ENCODE data around the gene ANKRD40CL. TPM values are rescaled to one million over a fixed set of nuclear protein-coding genes. Genes with fewer than 3 reads are reported as not detected.

The ANKRD40CL gene, protein sequence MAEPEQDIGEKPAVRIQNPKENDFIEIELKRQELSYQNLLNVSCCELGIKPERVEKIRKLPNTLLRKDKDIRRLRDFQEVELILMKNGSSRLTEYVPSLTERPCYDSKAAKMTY
- not detected in 2 replicates for total RNA-seq (2021)
- long read RNA-seq: 0 reads

DNA sequence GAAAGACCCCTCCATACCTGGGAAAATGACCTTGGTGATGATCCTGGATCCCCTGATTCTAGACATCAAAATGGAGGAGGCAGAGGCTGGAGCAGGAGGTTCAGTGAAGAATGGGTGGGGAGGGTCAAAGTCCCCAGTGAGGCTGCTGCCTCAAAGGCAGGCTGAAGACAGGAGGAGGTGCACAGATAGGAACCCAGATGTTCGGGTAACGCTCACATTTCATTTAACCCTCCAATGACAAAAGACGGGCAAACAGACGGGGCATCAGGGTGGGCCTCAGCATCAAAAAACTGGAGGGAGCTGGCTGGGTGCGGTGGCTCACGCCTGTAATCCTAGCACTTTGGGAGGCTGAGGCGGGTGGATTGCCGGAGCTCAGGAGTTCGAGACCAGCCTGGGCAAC is at the start of gene ANKRD40CL:
Gene ANKRD40CL, minus strand, starts transcription at position 73 of the 400 bp plus-strand sequence. CDS start 605 bp downstream, outside the sequence.
- H2BK20ac ChIP-seq (ENCODE audit: low read depth, low read length, poor library complexity, severe bottlenecking): no peak within 1 kb of the TSS
- peak; percentile 21 for DNase-seq
- no peak within 1 kb of the TSS for H3K9ac ChIP-seq (ENCODE audit: extremely low read depth, insufficient read length, low read length)
- H2AK5ac ChIP-seq (ENCODE audit: insufficient read length, low read length): no peak within 1 kb of the TSS
- peaks cover 4% of the 10 kb centered on the region; the same call in 1 of the 2 replicates for H3K4me1 ChIP-seq (ENCODE audit: insufficient read depth, low read length)
- no peak within 1 kb of the TSS for H2AFZ ChIP-seq (ENCODE audit: low read length)
- no peak within 1 kb of the TSS for H4K91ac ChIP-seq (ENCODE audit: insufficient read length, low read depth, low read length)
- H3K4ac ChIP-seq (ENCODE audit: low read depth, low read length): no peak within 1 kb of the TSS
- no peak within 1 kb of the TSS for H3K27ac ChIP-seq (ENCODE audit: insufficient read length, low read depth, low read length)
- no peak within 1 kb of the TSS for H3K56ac ChIP-seq (ENCODE audit: insufficient read length, low read depth, low read length)
- Mint-ChIP-seq H3K4me1 (peaks cover 16 to 26% of the 10 kb centered on the region in 2 experiments), H3K4me3 (no peak within 1 kb of the TSS), H3K9me3 (no peaks in the 10 kb centered on the region), H3K36me3 (ENCODE audit: insufficient read depth in 1 of 3, low read depth in 3 of 3) (no peaks in the 10 kb centered on the region), H3K27me3 (ENCODE audit: low read depth) (no peaks in the 10 kb centered on the region), H3K27ac (peak within 1 kb of the TSS in 2 of 3 experiments; percentile 2 to 53; a peak in 2 of 7 replicates)
- no peak within 1 kb of the TSS for H3K14ac ChIP-seq (ENCODE audit: insufficient read depth, low read length)
- H3T11ph ChIP-seq (ENCODE audit: low read length): no peak within 1 kb of the TSS
- no peak within 1 kb of the TSS for H2BK12ac ChIP-seq (ENCODE audit: insufficient read length, low read depth, low read length)
- H4K5ac ChIP-seq (ENCODE audit: insufficient read length, low read depth, low read length): no peak within 1 kb of the TSS
- TF ChIP-seq, protein P1, sequence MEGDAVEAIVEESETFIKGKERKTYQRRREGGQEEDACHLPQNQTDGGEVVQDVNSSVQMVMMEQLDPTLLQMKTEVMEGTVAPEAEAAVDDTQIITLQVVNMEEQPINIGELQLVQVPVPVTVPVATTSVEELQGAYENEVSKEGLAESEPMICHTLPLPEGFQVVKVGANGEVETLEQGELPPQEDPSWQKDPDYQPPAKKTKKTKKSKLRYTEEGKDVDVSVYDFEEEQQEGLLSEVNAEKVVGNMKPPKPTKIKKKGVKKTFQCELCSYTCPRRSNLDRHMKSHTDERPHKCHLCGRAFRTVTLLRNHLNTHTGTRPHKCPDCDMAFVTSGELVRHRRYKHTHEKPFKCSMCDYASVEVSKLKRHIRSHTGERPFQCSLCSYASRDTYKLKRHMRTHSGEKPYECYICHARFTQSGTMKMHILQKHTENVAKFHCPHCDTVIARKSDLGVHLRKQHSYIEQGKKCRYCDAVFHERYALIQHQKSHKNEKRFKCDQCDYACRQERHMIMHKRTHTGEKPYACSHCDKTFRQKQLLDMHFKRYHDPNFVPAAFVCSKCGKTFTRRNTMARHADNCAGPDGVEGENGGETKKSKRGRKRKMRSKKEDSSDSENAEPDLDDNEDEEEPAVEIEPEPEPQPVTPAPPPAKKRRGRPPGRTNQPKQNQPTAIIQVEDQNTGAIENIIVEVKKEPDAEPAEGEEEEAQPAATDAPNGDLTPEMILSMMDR (conservative IDR thresholded peaks at IDR 0.05): no peak
- H3K4me2 ChIP-seq (ENCODE audit: insufficient read depth, insufficient read length, low read length): no peak within 1 kb of the TSS
- H3K79me1 ChIP-seq (ENCODE audit: insufficient read depth, low read depth, low read length, poor library complexity, severe bottlenecking): no peaks in the 10 kb centered on the region
- H3K9me3 ChIP-seq (ENCODE audit: control insufficient read depth, low read depth, low read length): no peaks in the 10 kb centered on the region
- no CpG with 5 or more reads among the region's 9 CpGs for WGBS (ENCODE audit: extremely low coverage, insufficient read length, low lambda C conversion rate)
- no peaks in the 10 kb centered on the region for H3K27me3 ChIP-seq (ENCODE audit: insufficient read depth, low read length)
- H2BK5ac ChIP-seq (ENCODE audit: insufficient read length, low read length): no peak within 1 kb of the TSS
- no peak within 1 kb of the TSS for H3K23ac ChIP-seq (ENCODE audit: insufficient read length, low read depth, low read length)
- H4K20me1 ChIP-seq (ENCODE audit: control insufficient read depth, insufficient read depth, insufficient read length): no peaks in the 10 kb centered on the region
- no peaks in the 10 kb centered on the region for H3K23me2 ChIP-seq (ENCODE audit: insufficient read length, low read depth, low read length, poor library complexity, severe bottlenecking)
- no peak within 1 kb of the TSS for H3K18ac ChIP-seq (ENCODE audit: insufficient read length, low read depth, low read length)
- H4K8ac ChIP-seq (replicated peaks; ENCODE audit: insufficient read length, low read depth, low read length): no peak within 1 kb of the TSS
- no peaks in the 10 kb centered on the region for H3K79me2 ChIP-seq (ENCODE audit: insufficient read depth, low read length)
- H2BK120ac ChIP-seq (ENCODE audit: low read depth, low read length, poor library complexity, severe bottlenecking): no peak within 1 kb of the TSS
- no peak within 1 kb of the TSS for H2BK15ac ChIP-seq (ENCODE audit: low read depth, low read length)

Measured in H9 (cell line).